GM18951 (cell line): Measurements from ENCODE around the gene TKT.

Experiments used
- POLR2A ChIP-seq: IDR thresholded peaks from 4 replicates; pipeline ENCODE4 v1.6.1; 2011; ENCODE audit warnings: mild to moderate bottlenecking; ENCODE audit not compliant: insufficient read length, insufficient read depth; ENCODE audit errors: extremely low read depth
- in situ Hi-C: fragments of 300-500 bp; cut with MboI; formaldehyde crosslinking; loops from one replicate; pipeline ENCODE4 v1.12.0; 2022; ENCODE audit warnings: low sequenced_read_pairs, mixed read lengths, inconsistent platforms; ENCODE audit not compliant: unreplicated experiment

TKT gene

DNA sequence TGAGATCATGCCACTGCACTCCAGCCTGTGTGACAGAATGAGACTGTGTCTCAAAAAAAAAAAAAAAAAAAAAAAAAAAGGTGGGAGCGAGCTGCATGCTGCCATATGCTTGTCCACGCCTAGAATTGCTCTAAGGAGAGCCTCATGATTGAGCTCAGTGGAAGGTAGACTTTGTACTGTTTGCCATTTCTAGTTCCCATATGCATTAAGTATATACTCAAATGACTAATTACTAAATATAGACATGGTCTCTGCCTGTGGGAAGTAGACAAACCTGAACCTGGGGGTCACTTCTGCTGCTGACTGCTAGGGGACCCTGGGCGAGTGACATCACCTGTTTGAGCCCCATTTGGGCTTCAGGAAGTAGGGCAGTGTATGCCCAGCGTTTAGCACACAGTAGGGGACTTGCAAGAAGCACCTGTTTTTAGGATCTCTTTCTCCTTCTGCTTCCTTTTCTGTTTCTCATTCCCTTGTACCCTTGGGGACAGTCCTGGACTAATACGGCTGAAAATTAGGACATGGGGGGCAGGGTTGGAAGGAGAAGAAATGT is 67.6 kb downstream of the TKT start:
- TF ChIP-seq POLR2A: no peak
- in situ Hi-C loops: loop anchor here (10.0 kb wide), 1 partner anchor 53 kb away; the partner anchor contains the start of gene RFT1

DNA sequence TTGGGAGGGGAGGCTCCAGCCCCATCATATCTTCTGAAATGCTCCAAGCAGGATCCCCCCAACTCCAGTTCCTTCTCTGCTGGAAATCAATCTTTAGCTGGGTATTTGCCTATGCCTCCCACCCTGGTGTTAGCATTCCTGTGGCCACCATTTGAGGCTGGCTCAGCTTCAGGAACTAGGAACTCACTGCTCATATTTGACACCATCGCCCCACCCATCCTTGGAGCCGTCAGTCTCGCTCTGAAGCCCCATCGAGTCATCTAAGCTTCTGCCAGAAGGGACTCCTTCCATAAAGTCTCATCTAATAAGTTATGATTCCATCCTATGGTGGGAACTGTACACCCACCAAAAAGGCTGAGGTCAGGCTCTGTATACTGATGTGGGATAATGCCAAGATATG is 68.4 kb downstream of the TKT start:
- in situ Hi-C loops: loop anchor here (10.0 kb wide), 1 partner anchor 53 kb away; the partner anchor contains the start of gene RFT1

DNA sequence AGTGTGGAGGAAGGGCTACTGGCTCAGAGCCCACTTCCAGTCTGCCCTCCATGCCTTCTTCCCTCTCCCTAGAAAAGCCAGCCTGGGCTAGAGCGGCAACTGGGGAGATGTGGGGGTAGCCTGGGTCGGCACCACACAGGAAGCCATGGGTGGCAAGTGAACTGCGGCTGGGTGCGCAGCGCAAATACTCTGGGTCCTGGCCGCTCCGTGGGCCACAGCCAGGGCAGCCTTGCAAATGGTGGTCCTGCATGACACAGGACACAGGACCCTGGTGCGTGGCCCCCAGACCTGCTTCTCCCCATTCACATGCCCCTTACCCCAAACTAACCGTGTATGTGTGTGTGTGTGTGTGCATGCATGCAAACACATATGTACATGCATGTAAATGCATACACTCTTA is 69.1 kb downstream of the TKT start:
- in situ Hi-C loops: loop anchor here (10.0 kb wide), 1 partner anchor 52 kb away; the partner anchor contains the start of gene RFT1
- no peak for TF ChIP-seq POLR2A

More for the DNA sequence above, 68.4 kb downstream of the TKT start:
- no peak for TF ChIP-seq POLR2A

DNA sequence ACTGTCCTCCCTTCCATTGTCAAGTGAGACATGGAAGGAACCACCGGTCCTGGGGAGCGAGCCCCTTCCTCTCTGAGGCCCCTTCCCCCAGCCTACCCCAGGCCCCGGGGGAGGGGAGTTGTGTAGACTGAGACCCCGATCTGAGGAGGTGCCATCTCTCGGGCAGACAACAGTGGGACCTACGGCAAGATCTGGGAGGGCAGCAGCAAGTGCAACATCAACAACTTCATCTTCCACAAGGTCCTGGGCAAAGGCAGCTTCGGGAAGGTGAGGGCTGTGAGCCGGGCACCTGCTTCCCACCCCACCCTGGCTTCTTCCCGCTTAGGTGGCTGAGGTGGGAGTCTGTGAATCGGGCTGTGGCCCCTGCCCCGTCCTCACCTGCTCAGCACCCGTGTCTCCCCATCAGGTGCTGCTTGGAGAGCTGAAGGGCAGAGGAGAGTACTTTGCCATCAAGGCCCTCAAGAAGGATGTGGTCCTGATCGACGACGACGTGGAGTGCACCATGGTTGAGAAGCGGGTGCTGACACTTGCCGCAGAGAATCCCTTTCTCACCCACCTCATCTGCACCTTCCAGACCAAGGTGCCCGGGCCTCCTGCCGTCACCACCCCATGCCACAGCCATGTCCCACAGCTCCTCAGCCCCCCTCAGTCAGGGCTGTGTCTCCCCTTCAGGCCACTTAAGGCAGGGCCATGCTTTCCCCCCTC is 69.9 kb downstream of the TKT start:
- in situ Hi-C loops: loop anchor here (10.0 kb wide), 1 partner anchor 51 kb away; the partner anchor contains the start of gene RFT1
- peak; percentile 12 for TF ChIP-seq POLR2A

DNA sequence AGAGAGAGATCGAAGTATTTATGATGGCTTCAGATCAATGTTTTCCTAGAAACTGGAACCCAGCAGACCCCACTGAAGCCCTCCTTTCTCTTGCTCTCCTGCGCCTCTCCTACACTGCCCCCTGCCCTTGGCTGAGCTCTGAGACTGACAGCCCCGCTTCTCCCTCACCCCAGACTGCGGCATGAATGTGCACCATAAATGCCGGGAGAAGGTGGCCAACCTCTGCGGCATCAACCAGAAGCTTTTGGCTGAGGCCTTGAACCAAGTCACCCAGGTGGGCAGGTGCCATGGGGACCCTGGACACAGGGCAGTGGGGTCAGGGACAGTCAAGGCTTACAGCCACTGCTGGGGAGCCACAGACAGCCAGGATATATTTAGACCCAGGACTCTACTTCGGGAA is 71.1 kb downstream of the TKT start:
- no peak for TF ChIP-seq POLR2A
- in situ Hi-C loops: loop anchor here (10.0 kb wide), 1 partner anchor 50 kb away; the partner anchor contains the start of gene RFT1

DNA sequence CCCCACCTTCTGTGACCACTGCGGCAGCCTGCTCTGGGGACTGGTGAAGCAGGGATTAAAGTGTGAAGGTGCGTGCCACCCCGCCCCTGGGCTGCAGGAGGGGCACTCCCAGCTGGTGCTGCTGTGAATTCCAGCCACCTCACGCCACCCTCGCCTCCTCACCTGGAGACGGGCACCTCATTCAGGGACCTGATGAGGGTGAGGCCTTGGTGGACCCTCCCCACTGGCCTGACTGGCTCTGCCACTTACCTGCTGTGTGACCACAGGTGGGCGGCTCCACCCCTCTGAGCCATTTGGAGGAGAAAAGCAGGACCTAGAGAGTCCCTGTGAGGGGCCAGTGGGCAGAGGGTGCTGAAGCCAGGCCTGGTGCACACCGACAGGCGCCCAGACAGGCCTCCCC is 72.3 kb downstream of the TKT start:
- in situ Hi-C loops: loop anchor here (10.0 kb wide), 1 partner anchor 49 kb away; the partner anchor contains the start of gene RFT1
- TF ChIP-seq POLR2A: no peak

DNA sequence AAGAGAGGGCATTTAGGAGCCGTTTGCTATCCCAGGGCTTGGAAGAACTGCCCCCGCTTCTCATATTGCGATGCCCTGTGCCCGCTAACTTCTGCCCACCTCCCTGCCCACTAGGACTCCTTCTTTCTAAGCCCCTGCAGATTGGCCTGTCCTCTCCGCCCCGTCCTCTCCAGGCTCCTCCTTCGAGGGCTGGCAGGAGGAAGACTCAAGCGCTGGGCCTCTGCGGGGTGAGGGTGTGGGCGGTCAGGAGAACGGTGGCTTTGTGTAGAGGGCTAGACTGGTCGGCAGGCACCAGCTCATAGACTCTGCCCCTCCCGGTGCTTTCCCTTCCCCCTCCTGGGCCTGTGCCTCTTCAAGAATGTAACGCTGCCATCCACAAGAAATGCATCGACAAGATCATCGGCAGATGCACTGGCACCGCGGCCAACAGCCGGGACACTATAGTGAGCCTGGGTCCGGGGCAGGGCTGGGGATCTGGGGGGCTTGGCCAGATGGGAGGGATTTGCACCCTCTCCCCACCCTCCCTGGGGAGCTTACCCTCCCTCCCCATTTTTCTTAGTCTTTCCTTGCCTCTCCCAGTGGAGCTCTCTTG is 73.0 kb downstream of the TKT start:
- in situ Hi-C loops: loop anchor here (10.0 kb wide), 1 partner anchor 48 kb away; the partner anchor contains the start of gene RFT1
- TF ChIP-seq POLR2A: no peak

DNA sequence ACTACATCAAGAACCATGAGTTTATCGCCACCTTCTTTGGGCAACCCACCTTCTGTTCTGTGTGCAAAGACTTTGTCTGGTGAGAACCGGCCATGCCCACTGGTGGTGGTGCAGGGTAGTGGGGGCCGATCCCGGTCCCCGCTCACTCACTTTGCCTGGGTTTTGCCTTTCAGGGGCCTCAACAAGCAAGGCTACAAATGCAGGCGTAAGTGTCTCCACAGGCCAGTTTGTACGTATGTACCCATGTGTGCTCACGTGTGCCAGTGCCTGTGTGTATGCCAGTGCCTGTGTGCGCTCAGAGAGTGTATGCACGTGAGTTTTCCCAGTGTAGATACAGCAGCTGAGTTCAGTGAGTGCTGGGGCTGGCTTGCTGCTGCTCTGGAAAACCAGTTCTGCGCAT is 74.3 kb downstream of the TKT start:
- in situ Hi-C loops: loop anchor here (10.0 kb wide), 1 partner anchor 47 kb away; the partner anchor contains the start of gene RFT1
- TF ChIP-seq POLR2A: peak; percentile 14

DNA sequence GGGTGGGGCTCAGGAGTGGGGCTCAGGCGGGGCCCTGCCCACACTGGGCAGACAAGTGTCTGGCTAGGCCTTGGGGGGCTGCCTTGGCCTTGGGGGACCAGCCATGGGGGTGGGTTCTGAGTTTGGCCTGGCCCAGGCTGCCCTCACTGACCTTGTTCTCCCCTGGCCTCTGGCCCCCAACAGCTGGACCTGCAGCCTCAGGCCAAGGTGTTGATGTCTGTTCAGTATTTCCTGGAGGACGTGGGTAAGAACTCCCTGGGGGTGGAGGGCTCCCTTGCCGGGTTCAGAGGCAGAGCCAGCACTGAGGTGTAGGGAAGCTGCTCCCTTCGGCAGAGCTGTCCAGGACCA is 74.8 kb downstream of the TKT start:
- in situ Hi-C loops: loop anchor here (10.0 kb wide), 1 partner anchor 46 kb away; the partner anchor contains the start of gene RFT1
- peak; percentile 2 for TF ChIP-seq POLR2A

DNA sequence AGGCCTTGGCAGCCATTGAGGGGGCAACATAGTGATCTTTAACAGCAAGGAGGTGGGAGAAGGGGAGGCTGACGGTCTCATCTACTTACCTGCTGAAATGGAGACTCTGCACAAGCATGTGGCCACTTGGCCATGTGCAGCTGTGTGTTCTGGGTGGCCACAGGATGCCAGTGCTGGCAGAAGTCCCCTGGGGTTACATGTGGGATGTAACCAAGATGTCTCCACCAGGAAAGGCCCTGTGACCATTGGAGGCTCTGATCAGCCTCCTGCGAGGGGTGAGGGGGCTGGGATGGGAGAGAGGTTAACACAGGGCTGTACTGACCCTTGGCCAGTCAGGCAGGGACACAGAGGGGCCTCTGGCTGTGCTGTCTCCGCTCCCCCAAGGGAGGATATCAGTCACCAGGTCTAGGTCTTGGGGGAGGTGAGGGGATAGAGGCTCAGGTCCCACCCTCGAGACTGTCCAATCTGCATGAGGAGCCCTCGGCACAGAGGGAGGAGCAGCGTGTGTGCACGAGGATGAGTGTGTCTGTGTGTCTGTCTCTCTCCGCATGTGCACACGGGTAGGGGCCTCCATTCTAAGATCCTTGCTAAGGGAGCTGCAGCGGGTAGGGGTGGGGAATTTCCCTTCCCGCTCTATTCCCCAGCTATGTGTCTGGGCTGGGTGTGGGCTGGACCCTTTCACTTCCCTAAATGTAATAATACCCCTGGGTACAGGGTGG is 75.4 kb downstream of the TKT start:
- in situ Hi-C loops: loop anchor here (10.0 kb wide), 1 partner anchor 46 kb away; the partner anchor contains the start of gene RFT1
- peak; percentile 43 for TF ChIP-seq POLR2A

DNA sequence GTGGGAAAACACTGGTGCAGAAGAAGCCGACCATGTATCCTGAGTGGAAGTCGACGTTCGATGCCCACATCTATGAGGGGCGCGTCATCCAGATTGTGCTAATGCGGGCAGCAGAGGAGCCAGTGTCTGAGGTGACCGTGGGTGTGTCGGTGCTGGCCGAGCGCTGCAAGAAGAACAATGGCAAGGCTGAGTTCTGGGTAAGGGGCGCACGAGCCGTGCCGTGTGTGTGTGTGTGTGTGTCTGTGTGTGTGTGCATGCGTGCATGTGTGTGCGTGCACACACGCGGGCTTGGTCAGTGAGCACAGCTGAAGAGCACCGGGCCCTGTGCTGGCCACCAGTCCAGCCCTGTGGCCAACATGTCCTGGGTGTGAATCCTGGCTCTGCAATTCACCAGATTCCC is 76.2 kb downstream of the TKT start:
- no peak for TF ChIP-seq POLR2A
- in situ Hi-C loops: no loop called here

DNA sequence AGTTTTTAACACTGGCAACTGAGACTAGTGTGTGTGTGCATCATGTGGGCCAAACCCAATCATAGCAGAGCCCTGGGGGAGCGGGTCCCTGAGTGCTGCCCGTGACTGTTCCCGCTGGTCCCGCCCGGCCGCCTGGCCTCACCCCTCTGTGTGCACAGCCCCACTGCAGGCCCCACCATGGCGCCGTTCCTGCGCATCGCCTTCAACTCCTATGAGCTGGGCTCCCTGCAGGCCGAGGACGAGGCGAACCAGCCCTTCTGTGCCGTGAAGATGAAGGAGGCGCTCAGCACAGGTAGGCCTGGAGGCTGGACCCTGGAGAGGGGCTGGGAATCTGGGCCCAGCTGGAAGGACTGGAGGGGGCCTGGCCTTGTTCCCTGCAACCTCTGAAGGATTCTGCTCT is 77.6 kb downstream of the TKT start:
- TF ChIP-seq POLR2A: no peak
- in situ Hi-C loops: no loop called here
